NK-92 (cell line): ENCODE results near the gene RHOG.
"Not testable (repeated sequence)": the region's sequence is repeated elsewhere in the genome, so short reads cannot be mapped to it uniquely, and the experiment has no call there.

ENCODE experiments used
- DNase-seq: peaks from one replicate; lab custom pipeline; 2025; ENCODE audit not compliant: unreplicated experiment; lab: John Stamatoyannopoulos, UW

RHOG gene

GRCh38 chr11:3810951-3811350 is 29.8 kb downstream of the RHOG start:
- DNase-seq, result no peak

- no peak for DNase-seq
Measured at GRCh38 chr11:3810446-3810845, 30.3 kb downstream of the RHOG start.

- no peak for DNase-seq
Measured at GRCh38 chr11:3809624-3809928, 31.2 kb downstream of the RHOG start.

- DNase-seq, result no peak
Measured at GRCh38 chr11:3808861-3809623, 31.7 kb downstream of the RHOG start.

GRCh38 chr11:3807909-3808860 is 32.6 kb downstream of the RHOG start, which contains the start of gene PGAP2:
Gene PGAP2, plus strand, starts transcription at chr11:3808560. Its CDS starts 2,700 bp downstream, at chr11:3811260.
- DNase-seq, result no peak

GRCh38 chr11:3803726-3804495 is 36.8 kb downstream of the RHOG start:
- no peak for DNase-seq

GRCh38 chr11:3802011-3802790 is 38.6 kb downstream of the RHOG start:
- no peak for DNase-seq

GRCh38 chr11:3799873-3800272 is 40.9 kb downstream of the RHOG start:
- DNase-seq, result no peak

GRCh38 chr11:3799143-3799542 is 41.6 kb downstream of the RHOG start:
- DNase-seq, result no peak

- peak; percentile 96 for DNase-seq
Measured at GRCh38 chr11:3797329-3798090, 43.2 kb downstream of the RHOG start, which contains the start of gene NUP98. Gene NUP98, minus strand, starts transcription at chr11:3797554. Its CDS starts 15,437 bp downstream, at chr11:3782117.

- DNase-seq, result no peak
Measured at GRCh38 chr11:3796801-3797328, 43.9 kb downstream of the RHOG start.

- no peak for DNase-seq
Measured at GRCh38 chr11:3796346-3796745, 44.4 kb downstream of the RHOG start.

GRCh38 chr11:3796002-3796311 is 44.8 kb downstream of the RHOG start:
- no peak for DNase-seq

- no peak for DNase-seq
Measured at GRCh38 chr11:3795131-3796001, 45.4 kb downstream of the RHOG start.

- DNase-seq, result not testable (repeated sequence)
Measured at GRCh38 chr11:3794387-3794786, 46.4 kb downstream of the RHOG start.

GRCh38 chr11:3786781-3787428 is 53.9 kb downstream of the RHOG start:
- DNase-seq, result no peak

- DNase-seq, result no peak
Measured at GRCh38 chr11:3783611-3784010, 57.1 kb downstream of the RHOG start.

- DNase-seq, result no peak
Measured at GRCh38 chr11:3782963-3783362, 57.8 kb downstream of the RHOG start.
